Measurements from ENCODE around the gene ZNF182.
"Not testable (repeated sequence)": the region's sequence is repeated elsewhere in the genome, so short reads cannot be mapped to it uniquely, and the experiment has no call there.

Gene ZNF182

GRCh38 chrX:48003758-48004457 is at the start of gene ZNF182:
Gene ZNF182, minus strand, starts transcription at chrX:48003989. Its CDS starts 1,380 bp downstream, at chrX:48002609.
- DNase-seq (ENCODE audit: low read depth), result peak; percentile 89

- no peak for DNase-seq (ENCODE audit: low read depth)
These were observed 43.1 kb upstream of the ZNF182 start for GRCh38 chrX:48046846-48047245.

DNA sequence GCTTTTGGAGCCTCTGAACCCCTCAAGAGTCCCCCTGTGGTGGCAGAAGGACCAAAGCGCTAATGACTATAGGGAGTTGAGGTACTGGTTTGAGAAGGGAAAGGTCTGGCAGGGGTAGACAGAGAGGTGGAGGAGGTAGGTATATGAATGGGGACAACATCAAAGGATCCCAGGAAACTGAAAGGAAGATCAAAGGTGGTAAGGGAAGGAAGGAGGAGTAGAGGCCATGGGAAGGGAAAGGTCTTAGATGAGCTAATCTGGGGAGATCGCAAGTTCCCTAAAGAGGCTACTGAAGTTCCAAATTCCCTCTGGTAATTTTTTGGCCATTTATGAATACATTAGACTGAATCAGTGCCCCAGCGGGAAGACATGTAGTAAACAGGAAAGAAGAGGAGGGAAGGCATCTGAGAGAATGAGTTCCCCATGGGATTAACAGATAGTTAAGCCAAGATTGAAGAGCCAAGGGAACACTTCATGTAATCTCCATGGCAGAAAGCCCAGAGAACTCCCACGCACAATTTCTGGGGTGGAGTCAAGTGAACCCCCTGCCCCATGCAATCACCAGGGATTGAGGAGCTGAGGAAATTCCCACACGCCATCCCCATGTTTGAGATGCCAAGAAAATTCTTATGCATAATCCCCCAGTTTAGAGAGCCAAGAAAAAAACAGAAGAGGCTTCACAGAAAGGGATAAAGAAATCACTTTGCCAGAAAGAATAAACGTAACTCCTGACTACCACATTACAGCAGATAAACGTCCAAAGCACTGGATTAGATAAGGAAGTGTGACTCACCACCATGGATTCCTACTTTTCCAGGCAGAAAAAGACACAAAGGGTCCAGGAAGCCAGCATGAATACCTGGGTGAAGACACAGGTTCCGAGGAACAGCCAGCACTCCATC is 41.9 kb upstream of the ZNF182 start:
- DNase-seq (ENCODE audit: low read depth), result no peak

GRCh38 chrX:48043056-48043455 is 39.3 kb upstream of the ZNF182 start:
- no peak for DNase-seq (ENCODE audit: low read depth)

DNA sequence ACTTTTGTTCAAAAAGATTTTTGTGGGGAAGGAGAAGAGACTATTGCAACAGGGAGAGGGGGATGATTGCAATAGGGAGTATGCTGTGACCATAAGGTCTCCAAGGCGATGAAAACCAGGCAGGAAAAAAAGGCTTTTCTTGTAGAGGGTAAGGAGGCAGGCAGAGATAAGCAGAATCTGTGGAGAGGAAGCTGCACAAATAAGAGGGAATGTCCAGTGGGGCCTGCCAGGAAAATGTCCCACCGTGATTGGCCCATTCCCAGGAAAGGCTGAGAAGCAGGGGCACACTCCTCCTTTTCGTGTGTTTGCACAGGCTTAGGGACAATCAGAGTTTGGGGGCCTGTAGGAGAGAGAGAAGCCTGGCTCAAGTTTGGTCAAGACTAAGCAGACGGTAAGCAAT is 32.1 kb upstream of the ZNF182 start:
- DNase-seq (ENCODE audit: low read depth), result no peak

GRCh38 chrX:48030641-48031173 is 26.9 kb upstream of the ZNF182 start:
- not testable (repeated sequence) for DNase-seq (ENCODE audit: low read depth)

DNA sequence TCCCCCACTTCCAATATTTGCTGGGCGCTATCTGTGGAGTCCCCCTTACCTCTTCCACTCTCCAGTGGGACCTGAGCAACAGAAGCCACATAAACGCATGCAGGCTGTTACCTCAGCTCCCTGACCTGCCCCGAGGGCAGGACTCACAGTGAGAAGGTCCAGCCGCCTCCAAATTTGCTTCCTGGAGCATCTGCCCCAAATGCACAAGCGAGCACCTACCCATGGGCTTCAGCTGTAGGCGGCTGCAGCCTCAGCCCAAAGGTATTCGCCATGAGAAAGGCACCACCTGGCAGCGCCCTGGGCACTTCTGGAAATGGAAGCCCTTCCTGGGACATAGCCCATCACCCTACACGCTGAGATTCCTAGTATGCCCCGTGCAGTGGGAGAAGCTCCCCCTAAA is 26.4 kb upstream of the ZNF182 start:
- DNase-seq (ENCODE audit: low read depth), result no peak

DNA sequence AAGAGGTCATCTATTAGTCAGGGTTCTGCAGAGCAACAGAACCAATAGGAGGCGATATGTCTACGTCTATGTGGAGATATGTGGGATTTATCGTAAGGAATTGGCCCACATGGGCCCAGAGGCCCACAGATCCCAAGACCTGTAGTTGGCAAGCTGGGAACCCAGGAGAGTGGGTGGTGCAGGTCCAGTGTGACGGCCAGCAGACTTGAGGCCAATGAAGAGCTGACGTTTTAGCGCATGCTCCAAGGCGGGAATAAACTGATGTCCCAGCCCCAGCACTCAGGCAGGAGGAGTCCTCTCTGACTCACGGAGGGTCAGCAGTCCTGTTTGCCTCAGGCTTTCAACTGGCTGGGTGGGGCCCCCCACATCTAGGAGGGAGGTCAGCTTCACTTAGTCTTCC is 24.3 kb upstream of the ZNF182 start:
- no peak for DNase-seq (ENCODE audit: low read depth)

DNA sequence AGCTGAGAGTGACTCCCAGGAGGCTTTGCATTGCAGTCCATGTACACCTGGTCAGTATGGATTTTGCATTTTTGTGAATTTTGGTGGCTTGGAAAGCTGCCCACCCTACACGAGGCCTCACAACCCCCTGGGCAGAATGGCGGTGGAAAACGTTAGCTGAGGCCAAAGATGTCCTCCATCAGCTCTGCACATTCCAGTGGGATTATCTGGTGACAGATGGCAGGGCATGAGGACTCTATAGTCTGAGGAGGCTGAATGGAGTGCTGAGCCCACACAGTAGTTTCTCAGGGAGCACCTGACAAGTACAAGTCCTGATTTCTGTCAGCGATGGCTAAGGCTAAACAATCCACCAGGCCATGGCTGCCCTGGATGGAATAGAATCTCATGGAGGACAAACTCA is 23.8 kb upstream of the ZNF182 start:
- not testable (repeated sequence) for DNase-seq (ENCODE audit: low read depth)

- no peak for DNase-seq (ENCODE audit: low read depth)
These were observed 21.8 kb upstream of the ZNF182 start for GRCh38 chrX:48025561-48025960.

GRCh38 chrX:48022738-48023137 is 18.9 kb upstream of the ZNF182 start:
- no peak for DNase-seq (ENCODE audit: low read depth)

DNA sequence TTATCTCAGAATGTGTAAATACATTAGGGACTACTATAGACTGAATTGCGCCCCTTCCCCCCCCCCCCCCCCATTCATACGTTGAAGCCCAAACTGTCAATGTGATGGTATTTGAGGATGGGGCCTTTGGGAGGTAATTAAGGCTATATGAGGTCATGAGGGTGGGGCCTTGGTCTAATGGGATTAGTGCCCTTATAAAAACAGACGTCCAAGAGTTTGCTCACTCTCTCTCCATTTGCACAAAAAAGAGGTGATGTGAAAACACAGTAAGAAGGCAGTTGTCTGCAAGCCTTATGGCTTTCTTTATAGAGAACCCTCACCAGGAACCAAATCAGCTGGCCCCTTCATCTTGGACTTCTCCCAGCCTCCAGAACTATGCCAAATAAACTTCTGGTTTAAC is 18.3 kb upstream of the ZNF182 start:
- no peak for DNase-seq (ENCODE audit: low read depth)

DNA sequence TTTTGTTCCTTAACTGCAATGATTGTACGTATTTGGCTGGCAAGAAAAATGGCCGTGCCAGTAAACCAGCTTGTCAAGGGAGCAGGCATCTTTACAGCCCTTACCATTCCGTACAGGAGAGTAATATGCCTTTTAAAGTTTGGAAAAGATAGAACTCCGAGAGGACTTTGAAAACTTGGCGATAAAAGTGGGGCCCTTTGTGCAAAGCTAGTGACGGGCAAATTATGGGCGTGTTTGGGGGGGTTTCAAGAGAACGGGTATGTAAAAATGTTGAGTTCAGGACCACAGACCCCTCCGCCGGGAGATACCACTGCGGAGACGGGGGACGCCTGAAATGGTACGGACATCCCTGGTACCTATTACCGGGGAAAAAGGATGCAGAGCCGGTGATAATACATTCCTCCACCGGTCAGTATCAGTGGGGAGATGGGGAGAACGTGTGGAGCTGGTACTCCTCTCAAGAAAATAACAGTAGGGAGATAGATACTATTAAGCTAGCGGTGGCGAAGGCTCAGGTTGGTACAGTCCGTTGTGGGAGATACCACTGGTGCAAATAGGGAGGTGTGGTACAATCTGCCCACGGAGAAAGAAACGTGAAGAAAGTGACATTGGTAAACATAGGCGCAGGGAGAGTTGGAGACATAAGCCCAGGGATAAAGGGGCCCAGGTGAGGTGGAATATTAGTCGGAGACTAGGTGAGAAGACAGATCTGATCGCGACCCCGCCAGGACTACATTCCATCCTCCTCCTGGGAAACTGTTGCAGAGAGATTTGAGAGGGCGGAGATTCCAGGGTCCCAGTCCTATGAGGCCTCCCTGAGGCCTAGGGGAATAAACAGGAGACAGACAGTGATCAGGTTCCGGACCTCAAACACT is 17.5 kb upstream of the ZNF182 start:
- DNase-seq (ENCODE audit: low read depth), result peak; percentile 66

DNA sequence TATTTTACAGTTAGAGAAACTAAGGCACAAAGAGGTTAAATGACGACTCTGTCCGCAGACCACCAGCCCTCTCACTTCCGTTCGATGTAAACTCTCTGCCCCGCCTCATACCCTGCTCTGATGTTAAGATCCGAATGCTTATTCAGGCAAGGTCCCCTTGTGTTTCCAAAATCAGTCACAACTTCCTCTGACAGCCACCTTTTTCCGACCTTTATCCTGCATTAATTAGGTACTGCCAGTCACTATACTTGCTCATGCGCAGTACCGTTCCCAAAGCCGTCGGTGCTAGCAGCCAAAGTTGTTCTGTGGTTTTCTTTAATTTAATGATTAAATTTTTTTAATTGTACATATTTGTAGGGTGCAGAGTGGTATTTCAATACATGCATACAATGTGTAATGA is 16.7 kb upstream of the ZNF182 start:
- not testable (repeated sequence) for DNase-seq (ENCODE audit: low read depth)

DNA sequence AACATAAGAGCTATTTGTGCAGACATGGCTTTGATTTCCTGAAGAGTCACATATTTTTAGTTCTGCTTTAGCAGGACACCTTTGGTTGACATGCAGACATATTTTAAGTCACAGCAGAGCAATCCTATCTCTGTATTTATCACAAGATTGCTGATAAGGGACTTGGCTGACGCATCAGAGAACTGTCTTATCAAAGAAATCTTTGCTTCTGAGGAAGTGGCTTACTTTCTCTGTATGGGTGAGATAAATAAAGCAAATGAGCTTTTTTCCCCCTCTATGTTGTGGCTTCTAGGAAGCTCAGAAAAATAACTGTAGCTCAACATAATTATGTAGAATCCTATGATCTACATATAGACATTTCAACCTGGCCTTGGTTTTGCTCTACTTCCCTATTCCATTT is 16.1 kb upstream of the ZNF182 start:
- DNase-seq (ENCODE audit: low read depth), result not testable (repeated sequence)

DNA sequence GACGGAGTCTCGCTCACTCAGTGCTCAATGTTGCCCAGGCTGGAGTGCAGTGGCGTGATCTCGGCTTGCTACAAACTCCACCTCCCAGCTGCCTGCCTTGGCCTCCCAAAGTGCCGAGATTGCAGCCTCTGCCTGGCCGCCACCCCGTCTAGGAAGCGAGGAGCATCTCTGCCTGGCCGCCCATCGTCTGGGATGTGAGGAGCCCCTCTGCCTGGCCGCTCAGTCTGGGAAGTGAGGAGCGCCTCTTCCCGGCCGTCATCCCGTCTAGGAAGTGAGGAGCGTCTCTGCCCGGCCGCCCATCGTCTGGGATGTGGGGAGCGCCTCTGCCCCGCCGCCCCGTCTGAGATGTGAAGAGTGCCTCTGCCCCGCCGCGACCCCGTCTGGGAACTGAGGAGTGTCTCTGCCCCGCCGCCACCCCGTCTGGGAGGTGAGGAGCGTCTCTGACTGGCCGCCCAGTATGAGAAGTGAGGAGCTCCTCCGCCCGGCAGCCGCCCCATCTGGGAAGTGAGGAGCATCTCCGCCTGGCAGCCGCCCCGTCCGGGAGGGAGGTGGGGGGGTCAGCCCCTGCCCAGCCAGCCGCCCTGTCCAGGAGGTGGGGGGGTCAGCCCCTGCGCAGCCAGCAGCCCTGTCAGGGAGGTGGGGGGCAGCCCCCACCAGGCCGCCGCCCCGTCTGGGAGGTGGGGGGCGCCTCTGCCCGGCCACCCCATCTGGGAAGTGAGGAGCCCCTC is 13.0 kb upstream of the ZNF182 start:
- DNase-seq (ENCODE audit: low read depth), result not testable (repeated sequence)

DNA sequence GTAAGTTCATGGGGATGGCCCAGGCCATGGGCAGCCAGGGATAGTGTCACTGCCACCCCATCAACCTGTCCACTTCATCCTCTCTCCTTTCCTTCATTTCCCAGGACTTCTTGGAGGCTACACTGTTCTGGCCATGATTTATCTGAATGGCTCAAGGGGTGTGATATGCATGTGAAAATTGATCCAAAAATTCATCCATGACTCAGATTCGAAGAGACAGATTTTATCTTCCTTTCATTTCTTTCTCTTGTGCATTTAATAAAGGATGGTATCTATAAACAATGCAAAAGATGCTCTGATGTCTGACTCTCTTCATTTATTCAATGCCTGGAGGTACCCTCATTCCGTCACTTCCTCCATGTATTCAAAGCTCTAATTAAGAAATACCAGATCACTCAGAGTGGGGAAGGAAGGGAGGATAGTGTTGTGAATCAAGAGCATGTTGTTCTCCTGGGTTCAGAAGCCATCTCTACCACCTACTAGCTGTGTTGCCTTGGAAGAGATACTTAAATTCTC is 5.7 kb upstream of the ZNF182 start:
- DNase-seq (ENCODE audit: low read depth), result not testable (repeated sequence)

GRCh38 chrX:48006688-48007087 is 2.9 kb upstream of the ZNF182 start, which contains the start of gene SPACA5:
Gene SPACA5, plus strand, starts transcription at chrX:48006988. Its CDS starts 815 bp downstream, at chrX:48007803.
- DNase-seq (ENCODE audit: low read depth), result not testable (repeated sequence)

DNA sequence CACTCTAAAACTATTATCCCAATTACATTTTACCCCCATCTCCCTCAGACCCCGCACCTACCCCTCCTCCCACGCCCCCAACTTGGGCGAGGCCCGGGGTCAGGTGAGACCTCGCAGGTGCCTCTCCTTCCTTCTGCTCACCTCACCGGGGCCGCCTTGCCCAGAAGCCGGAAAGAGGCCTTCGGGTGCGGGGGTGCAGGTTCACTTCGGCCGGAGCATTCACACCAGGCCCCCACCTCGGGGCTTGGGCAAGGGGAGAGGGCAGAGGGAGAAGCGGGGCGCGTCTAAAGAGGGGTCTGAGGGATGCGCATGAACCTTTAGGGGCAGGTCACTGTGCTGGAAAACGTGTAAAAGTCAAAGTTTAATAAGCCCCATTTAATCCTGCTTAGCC is 427 bp downstream of the ZNF182 start:
- DNase-seq (ENCODE audit: low read depth), result no peak

- DNase-seq (ENCODE audit: low read depth), result no peak
These were observed 860 bp downstream of the ZNF182 start for GRCh38 chrX:48002929-48003328.

- DNase-seq (ENCODE audit: low read depth), result no peak
These were observed 1.5 kb downstream of the ZNF182 start for GRCh38 chrX:48002319-48002718.

Measured in activated T-cell treated with anti-CD3 and anti-CD28 coated beads for 1 hour (primary cell).